ENCODE data around the gene PRR7. TPM values are rescaled to one million over a fixed set of nuclear protein-coding genes. Genes with fewer than 3 reads are reported as not detected.
A peak's percentile ranks its signal among the peaks of the same experiment; 100 is the strongest.

Gene PRR7
- total RNA-seq, 1 experiment from 2014 or later: 39.2 TPM

DNA sequence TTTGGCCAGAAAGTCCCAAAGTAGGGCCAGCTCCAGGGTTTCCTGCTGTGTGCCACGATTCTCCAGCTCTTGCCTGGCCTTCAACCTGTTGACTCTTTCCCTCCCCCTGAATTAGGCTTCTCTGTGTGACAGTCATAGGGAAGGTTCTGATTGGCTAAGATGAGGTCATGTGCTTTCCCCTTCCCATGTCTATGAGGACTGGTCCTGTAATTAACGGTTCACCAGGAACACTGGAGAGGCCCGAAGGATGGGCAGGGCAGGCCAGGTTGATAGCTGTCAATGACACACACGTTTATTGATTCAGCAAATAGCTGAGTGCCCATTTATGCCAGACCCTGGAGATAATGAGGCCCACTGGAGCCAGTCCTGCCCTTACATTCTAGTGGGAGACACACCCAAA lies 9.0 kb upstream of the PRR7 start:
- no peak for ATAC-seq

GRCh38 chr5:177438468-177438867 lies 8.1 kb upstream of the PRR7 start:
- Histone ChIP-seq H3K27ac (ENCODE audit: low read length) (no peak overlapping the region), H3K27me3 (ENCODE audit: control insufficient read depth, insufficient read depth, low read length) (no peaks in the 10 kb centered on the region), H3K4me1 (ENCODE audit: control insufficient read depth, insufficient read depth, low read length) (no peaks in the 10 kb centered on the region), H3K4me3 (ENCODE audit: low read depth in 2 of 2, low read length in 2 of 2) (no peak overlapping the region), H3K36me3 (ENCODE audit: control insufficient read depth, insufficient read depth, low read length) (no peaks in the 10 kb centered on the region), H3K9me3 (ENCODE audit: control insufficient read depth, insufficient read depth, low read depth, low read length) (no peaks in the 10 kb centered on the region)
- CTCF ChIA-PET: no interaction called here
- POLR2A ChIA-PET: no interaction called here
- ATAC-seq (no peak), DNase-seq (ENCODE audit: low read depth, low spot score) (no peak)
- in situ Hi-C loops (cut with HindIII; ENCODE audit: low pct_unique_long_range_greater_than_20kb, low sequenced_read_pairs) (no loop called here), intact Hi-C loops (cut with micrococcal nuclease; ENCODE audit: unreplicated experiment) (no loop called here)
- TF ChIP-seq TCF7L2 (IDR thresholded peaks at IDR 0.05; ENCODE audit: low read depth, low read length) (no peak), POLR2AphosphoS5 (IDR thresholded peaks at IDR 0.05; ENCODE audit: low read depth, low read length) (0 out of 2 replicates have a peak, but pooled peaks have one; percentile 36)
- TSS peak; percentile 50 for BruUV-seq (replicated peaks)

More for the DNA sequence above, 9.0 kb upstream of the PRR7 start:
- Histone ChIP-seq H3K27ac (ENCODE audit: low read length) (no peak overlapping the region), H3K27me3 (ENCODE audit: control insufficient read depth, insufficient read depth, low read length) (no peaks in the 10 kb centered on the region), H3K9me3 (ENCODE audit: control insufficient read depth, insufficient read depth, low read depth, low read length) (no peaks in the 10 kb centered on the region), H3K4me1 (ENCODE audit: control insufficient read depth, insufficient read depth, low read length) (no peaks in the 10 kb centered on the region), H3K4me3 (ENCODE audit: low read depth in 2 of 2, low read length in 2 of 2) (no peak overlapping the region), H3K36me3 (ENCODE audit: control insufficient read depth, insufficient read depth, low read length) (no peaks in the 10 kb centered on the region)
- ChIA-PET POLR2A (no interaction called here), CTCF (no interaction called here)
- no TSS peak for BruUV-seq (replicated peaks)
- TF ChIP-seq, protein P1, sequence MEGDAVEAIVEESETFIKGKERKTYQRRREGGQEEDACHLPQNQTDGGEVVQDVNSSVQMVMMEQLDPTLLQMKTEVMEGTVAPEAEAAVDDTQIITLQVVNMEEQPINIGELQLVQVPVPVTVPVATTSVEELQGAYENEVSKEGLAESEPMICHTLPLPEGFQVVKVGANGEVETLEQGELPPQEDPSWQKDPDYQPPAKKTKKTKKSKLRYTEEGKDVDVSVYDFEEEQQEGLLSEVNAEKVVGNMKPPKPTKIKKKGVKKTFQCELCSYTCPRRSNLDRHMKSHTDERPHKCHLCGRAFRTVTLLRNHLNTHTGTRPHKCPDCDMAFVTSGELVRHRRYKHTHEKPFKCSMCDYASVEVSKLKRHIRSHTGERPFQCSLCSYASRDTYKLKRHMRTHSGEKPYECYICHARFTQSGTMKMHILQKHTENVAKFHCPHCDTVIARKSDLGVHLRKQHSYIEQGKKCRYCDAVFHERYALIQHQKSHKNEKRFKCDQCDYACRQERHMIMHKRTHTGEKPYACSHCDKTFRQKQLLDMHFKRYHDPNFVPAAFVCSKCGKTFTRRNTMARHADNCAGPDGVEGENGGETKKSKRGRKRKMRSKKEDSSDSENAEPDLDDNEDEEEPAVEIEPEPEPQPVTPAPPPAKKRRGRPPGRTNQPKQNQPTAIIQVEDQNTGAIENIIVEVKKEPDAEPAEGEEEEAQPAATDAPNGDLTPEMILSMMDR (IDR thresholded peaks at IDR 0.05): no peak
- no peak for TF ChIP-seq SIN3A (IDR thresholded peaks at IDR 0.05; ENCODE audit: borderline replicate concordance, insufficient read depth, low read depth, low read length)
- no peak for TF ChIP-seq POLR2AphosphoS5 (IDR thresholded peaks at IDR 0.05; ENCODE audit: low read depth, low read length)
- no peak for TF ChIP-seq REST (IDR thresholded peaks at IDR 0.05; ENCODE audit: insufficient read depth in 1 of 2, low read depth in 2 of 2, low read length in 1 of 2)
- no peak for TF ChIP-seq TCF7L2 (IDR thresholded peaks at IDR 0.05; ENCODE audit: low read depth, low read length)
- intact Hi-C loops (cut with micrococcal nuclease; ENCODE audit: unreplicated experiment) (no loop called here), in situ Hi-C loops (cut with HindIII; ENCODE audit: low pct_unique_long_range_greater_than_20kb, low sequenced_read_pairs) (no loop called here)
- DNase-seq (ENCODE audit: low read depth, low spot score): no peak

DNA sequence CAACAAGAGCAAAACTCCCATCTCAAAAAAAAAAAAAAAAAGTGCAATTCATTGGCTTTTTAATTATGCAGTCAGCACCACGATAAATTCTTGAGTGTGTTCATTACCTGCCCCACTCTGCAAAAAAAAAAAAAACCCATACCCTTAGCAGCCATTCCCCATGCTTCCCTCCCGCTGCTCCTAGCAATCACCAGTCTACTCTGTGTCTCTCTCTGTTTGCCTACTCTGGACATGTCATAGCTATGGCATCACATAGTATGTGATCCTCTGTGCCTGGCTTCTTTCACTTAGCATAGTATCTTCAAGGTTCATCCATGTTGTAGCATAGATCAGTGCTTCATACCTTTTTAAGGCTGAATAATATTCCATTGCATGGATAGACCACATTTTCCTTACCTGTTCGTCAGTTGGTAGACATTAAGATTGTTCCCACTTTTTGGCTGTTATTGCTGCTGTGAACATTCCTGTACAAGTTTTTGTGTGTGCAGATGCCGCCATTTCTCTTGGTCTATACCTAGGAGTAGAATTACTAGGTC lies 7.0 kb upstream of the PRR7 start:
- no peaks in the 10 kb centered on the region for H3K36me3 ChIP-seq (ENCODE audit: control insufficient read depth, insufficient read depth, low read length)
- BruUV-seq (replicated peaks): no TSS peak
- H3K27ac ChIP-seq (ENCODE audit: low read length): no peak overlapping the region
- H3K4me1 ChIP-seq (ENCODE audit: control insufficient read depth, insufficient read depth, low read length): peaks cover 8% of the 10 kb centered on the region
- H3K27me3 ChIP-seq (ENCODE audit: control insufficient read depth, insufficient read depth, low read length): no peaks in the 10 kb centered on the region
- ATAC-seq (no peak), DNase-seq (ENCODE audit: low read depth, low spot score) (no peak)
- TF ChIP-seq, protein P1 (IDR thresholded peaks at IDR 0.05): no peak
- no peak for TF ChIP-seq POLR2AphosphoS5 (IDR thresholded peaks at IDR 0.05; ENCODE audit: low read depth, low read length)
- TF ChIP-seq TCF7L2 (IDR thresholded peaks at IDR 0.05; ENCODE audit: low read depth, low read length): no peak
- TF ChIP-seq REST (IDR thresholded peaks at IDR 0.05; ENCODE audit: insufficient read depth in 1 of 2, low read depth in 2 of 2, low read length in 1 of 2): no peak
- no peak for TF ChIP-seq SIN3A (IDR thresholded peaks at IDR 0.05; ENCODE audit: borderline replicate concordance, insufficient read depth, low read depth, low read length)
- intact Hi-C loops (cut with micrococcal nuclease; ENCODE audit: unreplicated experiment): no loop called here
- in situ Hi-C loops (cut with HindIII; ENCODE audit: low pct_unique_long_range_greater_than_20kb, low sequenced_read_pairs): no loop called here
- ChIA-PET POLR2A (no interaction called here), CTCF (interaction anchor here (0.7 kb wide), 1 partner anchor 14 kb away, joined by 3 read pairs; no protein-coding TSS in a partner anchor)
- no peaks in the 10 kb centered on the region for H3K9me3 ChIP-seq (ENCODE audit: control insufficient read depth, insufficient read depth, low read depth, low read length)
- no peak overlapping the region for H3K4me3 ChIP-seq (ENCODE audit: low read depth in 2 of 2, low read length in 2 of 2)

Measured in Panc1 (cell line).